Omental fat pad (tissue), 4 donors: ENCODE measurements around the gene PDZD2. TPM values are rescaled to one million over a fixed set of nuclear protein-coding genes. Genes with fewer than 3 reads are reported as not detected.
A peak's percentile ranks its signal among the peaks of the same experiment; 100 is the strongest.

Experiments
- ATAC-seq: fragments of 150-250 bp; one replicate; pipeline ENCODE4 v1.9.1; 2016; ENCODE audit warnings: mild to moderate bottlenecking, moderate library complexity; ENCODE audit not compliant: low FRiP score
- DNase-seq: peaks from one replicate; pipeline ENCODE4 v3.0.0-alpha.2; 2019; ENCODE audit warnings: low spot score
- total RNA-seq, 4 donors: library from RNA; depleted of rRNA; stranded (reverse); fragments of >200 nt; gene quantifications; one replicate each; pipeline ENCODE4 v1.1.0, GENCODE V29; 2016
- TF ChIP-seq, protein P1 (sequence below), 3 donors: fragments of 450-650 bp; IDR thresholded peaks; one replicate each; pipeline ENCODE4 v1.5.1; 2016 to 2017; ENCODE audit warnings: antibody characterized with exemption in 3 of 3, mild to moderate bottlenecking in 3 of 3, moderate library complexity in 2 of 3

PDZD2 gene
- total RNA-seq, 4 donors from 2014 or later: 43.5 to 113 (median 55.7) TPM

- ATAC-seq (no peak), DNase-seq (no peak)
- TF ChIP-seq, protein P1, sequence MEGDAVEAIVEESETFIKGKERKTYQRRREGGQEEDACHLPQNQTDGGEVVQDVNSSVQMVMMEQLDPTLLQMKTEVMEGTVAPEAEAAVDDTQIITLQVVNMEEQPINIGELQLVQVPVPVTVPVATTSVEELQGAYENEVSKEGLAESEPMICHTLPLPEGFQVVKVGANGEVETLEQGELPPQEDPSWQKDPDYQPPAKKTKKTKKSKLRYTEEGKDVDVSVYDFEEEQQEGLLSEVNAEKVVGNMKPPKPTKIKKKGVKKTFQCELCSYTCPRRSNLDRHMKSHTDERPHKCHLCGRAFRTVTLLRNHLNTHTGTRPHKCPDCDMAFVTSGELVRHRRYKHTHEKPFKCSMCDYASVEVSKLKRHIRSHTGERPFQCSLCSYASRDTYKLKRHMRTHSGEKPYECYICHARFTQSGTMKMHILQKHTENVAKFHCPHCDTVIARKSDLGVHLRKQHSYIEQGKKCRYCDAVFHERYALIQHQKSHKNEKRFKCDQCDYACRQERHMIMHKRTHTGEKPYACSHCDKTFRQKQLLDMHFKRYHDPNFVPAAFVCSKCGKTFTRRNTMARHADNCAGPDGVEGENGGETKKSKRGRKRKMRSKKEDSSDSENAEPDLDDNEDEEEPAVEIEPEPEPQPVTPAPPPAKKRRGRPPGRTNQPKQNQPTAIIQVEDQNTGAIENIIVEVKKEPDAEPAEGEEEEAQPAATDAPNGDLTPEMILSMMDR (IDR thresholded peaks at IDR 0.05): no peak
Measured at GRCh38 chr5:31990701-31991110, 351.8 kb downstream of the PDZD2 start.

- ATAC-seq (no peak), DNase-seq (no peak)
- TF ChIP-seq, protein P1 (IDR thresholded peaks at IDR 0.05): no peak
Measured at GRCh38 chr5:31992377-31992776, 353.4 kb downstream of the PDZD2 start.

DNA sequence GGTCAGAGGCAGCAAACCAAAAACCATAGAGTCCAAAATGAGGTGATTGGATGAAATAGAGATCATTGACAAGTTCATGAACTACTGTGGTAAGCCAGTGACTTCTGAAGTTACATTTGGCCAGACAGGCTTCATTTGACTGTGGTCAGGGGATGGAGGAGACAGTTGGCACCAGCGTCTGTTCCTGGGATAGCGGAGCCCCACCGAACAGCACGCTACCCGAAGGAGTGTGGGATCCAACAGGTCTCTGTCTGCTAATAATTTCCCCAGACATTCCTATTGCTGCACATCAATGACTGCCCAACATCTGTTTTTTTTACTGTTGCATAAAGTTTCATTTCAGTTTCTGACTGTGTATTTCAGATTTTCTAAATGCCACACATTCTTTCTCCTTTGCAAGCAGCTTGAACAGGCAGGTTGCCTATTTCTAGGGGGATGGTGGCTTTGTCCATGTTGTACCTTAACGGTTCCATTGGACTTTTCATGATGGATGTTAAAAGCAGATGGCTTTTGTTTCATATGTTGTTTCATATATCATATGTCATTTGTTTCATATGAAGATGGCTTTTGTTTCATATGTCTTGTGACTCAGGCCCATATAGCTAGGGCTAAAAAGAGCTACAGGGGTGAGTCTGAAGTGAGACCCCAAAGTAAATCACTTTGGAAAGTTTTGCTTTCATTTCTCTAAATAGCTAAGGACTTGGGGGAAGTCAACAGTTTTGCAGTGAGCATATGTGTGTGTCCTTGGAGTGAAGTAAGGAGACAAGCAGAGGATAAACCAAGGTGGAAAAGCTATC, 354.4 kb downstream of the PDZD2 start:
- DNase-seq (no peak), ATAC-seq (peak; percentile 53)
- TF ChIP-seq, protein P1 (IDR thresholded peaks at IDR 0.05): no peak

- ATAC-seq: no peak
- TF ChIP-seq, protein P1 (IDR thresholded peaks at IDR 0.05): no peak
- no peak for DNase-seq
Measured at GRCh38 chr5:31995006-31995405, 356.1 kb downstream of the PDZD2 start.

- no peak for ATAC-seq
Measured at GRCh38 chr5:31995714-31996113, 356.8 kb downstream of the PDZD2 start.

GRCh38 chr5:31996909-31997308, 358.0 kb downstream of the PDZD2 start:
- no peak for DNase-seq
- ATAC-seq: no peak
- TF ChIP-seq, protein P1 (IDR thresholded peaks at IDR 0.05): no peak

More at GRCh38 chr5:31995714-31996113, 356.8 kb downstream of the PDZD2 start:
- DNase-seq: no peak
- TF ChIP-seq, protein P1 (IDR thresholded peaks at IDR 0.05): no peak

DNA sequence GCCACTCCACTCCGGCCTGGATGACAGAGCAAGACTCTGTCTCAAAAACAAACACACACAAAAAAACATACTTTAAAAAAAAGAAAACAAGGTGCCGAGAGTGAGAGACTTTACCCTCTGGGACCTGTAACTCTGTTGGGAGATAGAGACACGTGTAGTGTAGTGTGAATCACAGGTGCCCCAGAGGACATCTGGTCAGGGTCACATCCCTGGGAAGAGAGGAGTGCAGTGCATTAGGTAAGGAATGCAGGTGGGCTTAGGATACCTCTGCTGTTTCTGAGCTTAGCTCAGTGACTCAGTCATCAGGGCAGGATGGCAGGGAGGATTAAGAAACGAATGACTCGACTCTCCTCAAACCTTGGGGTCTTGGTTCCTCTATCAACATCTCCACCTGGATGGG, 360.5 kb downstream of the PDZD2 start:
- TF ChIP-seq, protein P1 (IDR thresholded peaks at IDR 0.05): no peak
- no peak for ATAC-seq
- no peak for DNase-seq
